ENCODE measurements around the gene SLC6A9.

Gene SLC6A9

DNA sequence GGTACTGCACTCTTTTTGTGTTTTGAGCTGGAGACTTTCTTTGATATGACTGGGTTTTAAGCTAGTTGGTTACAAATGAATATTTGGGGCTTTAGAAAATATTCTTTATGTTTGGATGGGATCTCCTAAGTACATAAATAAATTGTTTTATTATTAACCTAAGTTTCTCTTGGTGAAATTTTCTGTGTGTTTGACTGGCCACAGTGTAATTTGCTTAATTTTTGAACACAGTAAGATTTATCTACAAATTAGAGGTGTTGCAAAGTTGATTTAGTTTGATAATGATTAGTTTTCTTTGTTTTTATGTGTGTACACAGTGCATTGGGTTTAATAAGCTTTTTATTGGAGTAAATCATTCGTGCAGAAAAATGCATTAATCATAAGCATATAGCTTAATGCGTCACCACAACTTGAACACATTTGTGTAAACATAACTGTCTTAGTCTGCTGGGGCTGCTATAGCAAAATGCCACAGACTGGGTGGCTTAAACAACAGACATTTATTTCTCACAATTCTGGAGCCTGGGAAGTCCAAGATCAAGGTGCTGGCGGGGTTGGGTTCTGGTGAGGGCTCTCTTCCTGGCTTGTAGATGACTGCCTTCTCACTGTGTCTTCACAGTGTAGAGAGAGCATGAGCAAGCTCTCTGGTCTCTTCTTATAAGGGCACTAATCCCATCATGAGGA lies 17.4 kb upstream of the SLC6A9 start:
- DNase-seq (ENCODE audit: low spot score) = no peak

- DNase-seq (ENCODE audit: low spot score) = no peak
Measured at GRCh38 chr1:44047131-44047530, 15.9 kb upstream of the SLC6A9 start.

DNA sequence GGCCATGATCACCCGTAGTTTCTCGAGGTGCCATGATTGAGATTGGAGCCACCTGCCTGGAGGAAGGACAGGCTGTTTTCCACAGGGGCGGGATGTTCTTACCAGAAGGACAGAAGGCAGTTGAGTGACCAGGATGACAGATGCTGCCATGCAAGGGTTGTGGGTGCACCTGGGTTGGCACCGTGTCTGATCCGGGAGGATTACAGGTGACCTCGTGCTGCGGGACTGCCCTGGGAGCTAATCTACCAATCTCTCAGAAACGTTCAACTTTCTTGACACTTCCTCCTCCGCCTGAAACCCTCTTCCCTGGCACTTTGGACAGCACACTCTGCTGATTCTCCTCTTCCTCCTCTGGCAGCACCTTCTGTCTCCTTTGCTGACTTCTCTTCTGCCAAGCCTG lies 13.8 kb upstream of the SLC6A9 start:
- no peak for DNase-seq (ENCODE audit: low spot score)

DNA sequence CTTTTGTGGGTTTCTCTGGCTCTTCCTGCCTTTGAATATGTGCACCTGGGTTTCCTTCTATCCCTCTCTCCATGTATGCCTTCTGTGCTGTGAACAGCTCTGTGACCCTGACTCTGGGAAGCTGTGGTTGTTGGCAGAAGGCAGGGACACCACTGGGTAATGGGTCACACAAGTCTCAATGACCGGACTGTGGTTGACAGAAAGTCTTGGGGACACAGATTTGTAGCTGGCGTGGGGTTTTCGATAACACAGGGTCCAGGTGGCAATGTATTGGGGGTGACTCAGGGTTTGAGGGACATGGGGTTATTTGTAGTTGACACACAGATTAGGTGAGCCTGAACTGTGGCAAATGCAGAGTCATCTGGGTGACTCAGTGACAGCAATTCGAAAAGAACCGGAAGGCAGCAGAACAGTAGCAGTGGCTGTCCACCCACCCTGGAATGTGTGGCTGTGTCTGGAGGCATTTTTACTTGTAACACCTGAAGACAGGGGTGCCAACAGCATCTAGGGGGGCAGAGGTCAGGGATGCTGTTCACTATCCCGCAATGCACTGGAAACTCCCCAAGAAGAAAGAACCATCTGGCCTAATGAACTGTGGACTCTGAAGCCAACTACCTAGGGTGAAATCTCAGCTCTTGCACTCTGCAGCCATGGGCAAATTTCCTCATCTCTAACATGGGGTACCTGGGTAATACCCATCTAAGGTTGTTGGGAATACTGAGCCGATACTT lies 13.0 kb upstream of the SLC6A9 start:
- no peak for DNase-seq (ENCODE audit: low spot score)

GRCh38 chr1:44043176-44044070 lies 12.2 kb upstream of the SLC6A9 start:
- no peak for DNase-seq (ENCODE audit: low spot score)

DNA sequence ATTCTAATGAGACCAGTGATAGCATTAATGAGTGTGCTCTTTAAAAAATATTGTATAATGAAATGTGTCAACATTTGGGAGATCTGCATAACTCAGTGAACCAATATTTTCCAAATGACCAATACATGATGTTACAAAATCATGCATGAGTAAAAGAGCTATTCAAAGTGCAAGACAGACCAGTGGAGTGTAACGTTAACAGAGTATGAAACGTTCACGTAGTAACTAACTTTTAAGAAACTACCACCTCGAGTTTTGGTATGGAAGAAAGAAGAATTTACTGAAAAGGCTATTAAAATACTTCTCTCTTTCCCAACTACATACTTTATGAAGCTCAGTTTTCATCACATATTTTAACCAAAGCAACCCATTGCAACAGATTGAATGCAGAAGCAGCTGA lies 9.6 kb upstream of the SLC6A9 start:
- no peak for DNase-seq (ENCODE audit: low spot score)

GRCh38 chr1:44040418-44040817 lies 9.2 kb upstream of the SLC6A9 start:
- DNase-seq (ENCODE audit: low spot score) = no peak

DNA sequence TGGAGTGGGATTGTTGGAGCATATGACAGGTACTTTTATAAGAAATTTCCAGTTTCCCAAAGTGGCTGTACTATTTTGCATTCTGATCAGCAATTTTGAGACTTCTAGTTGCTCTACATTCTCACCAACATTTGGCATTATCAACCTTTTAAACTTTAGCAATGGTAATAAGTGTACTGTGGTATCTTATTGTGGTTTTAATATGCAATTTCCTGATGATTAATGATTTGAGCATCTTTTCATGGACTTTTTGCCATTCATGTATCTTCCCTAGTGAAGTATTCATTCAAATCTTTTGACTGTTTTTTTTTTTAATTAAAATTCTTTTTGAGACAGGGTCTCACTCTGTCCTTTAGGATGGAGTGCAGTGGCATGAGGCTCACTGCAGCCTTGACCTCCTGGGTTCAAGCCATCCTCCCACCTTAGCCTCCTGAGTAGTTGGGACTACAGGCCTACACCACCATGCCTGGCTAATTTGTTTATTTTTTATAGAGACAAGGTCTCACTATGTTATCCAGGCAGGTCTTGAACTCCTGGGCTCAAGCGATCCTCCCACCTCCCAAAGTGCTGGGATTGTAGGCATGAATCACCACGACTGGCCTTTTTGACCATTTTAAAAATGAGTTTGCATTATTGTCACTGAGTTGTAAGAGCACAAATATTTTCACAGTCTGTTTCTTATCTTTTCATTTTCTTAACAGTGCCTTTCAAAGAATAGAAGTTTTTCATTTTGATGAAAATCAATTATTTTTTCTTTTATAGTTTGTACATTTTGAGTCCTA lies 7.8 kb upstream of the SLC6A9 start:
- DNase-seq (ENCODE audit: low spot score) = no peak

DNA sequence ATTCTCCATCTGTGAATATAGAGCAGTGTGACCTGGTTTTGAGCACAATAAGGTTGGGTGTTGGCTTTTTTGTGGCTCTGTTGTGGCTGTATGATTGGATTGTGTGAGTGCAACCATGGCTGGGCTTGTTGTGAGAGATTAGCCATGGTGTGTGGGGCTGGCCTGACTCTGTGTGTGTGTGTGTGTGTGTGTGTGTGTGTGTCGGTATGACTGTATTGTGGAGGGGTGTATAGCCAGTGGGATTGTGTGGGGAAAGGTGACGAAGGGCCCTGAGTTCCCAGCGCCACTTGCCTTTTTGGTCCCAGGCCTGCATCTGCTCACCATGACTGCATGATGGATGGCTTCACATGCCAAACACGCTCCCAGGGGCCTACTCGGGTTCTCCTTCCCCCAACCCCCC lies 5.9 kb upstream of the SLC6A9 start:
- no peak for DNase-seq (ENCODE audit: low spot score)

GRCh38 chr1:44036409-44037139 lies 5.3 kb upstream of the SLC6A9 start:
- peak; percentile 60 for DNase-seq (ENCODE audit: low spot score)

DNA sequence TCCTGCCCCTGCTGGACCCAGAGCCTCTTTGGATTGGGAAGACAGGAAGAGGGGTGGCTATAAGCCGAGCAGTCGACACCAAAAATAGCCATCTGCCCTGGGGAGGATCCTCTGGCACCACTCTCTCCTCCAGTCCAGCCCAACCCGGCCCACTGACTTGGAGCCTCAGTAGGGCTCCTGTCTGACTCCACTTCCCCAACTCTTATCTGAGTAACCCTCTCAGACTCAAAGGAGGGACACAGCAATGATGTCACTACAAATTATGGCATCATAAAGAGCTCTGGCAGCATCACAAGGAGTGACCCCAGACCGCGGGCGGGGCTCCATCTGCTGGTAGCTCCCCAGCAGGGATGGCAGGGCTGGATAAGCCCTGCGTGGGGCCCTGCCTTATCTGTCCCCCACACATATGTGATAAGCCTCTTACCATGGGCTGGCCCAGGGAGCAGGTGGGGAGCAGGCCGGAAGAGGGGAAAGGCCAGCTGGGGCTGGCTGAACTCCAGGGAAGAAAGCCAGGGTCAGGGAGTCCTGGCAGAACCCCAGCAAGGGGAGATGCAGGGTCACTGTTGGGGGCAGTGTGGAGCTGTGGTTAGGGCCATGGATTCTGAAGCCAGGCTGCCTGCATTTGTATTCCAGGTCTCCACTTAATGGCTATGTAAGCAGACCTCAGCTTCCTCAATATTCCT lies 4.6 kb upstream of the SLC6A9 start:
- no peak for DNase-seq (ENCODE audit: low spot score)

DNA sequence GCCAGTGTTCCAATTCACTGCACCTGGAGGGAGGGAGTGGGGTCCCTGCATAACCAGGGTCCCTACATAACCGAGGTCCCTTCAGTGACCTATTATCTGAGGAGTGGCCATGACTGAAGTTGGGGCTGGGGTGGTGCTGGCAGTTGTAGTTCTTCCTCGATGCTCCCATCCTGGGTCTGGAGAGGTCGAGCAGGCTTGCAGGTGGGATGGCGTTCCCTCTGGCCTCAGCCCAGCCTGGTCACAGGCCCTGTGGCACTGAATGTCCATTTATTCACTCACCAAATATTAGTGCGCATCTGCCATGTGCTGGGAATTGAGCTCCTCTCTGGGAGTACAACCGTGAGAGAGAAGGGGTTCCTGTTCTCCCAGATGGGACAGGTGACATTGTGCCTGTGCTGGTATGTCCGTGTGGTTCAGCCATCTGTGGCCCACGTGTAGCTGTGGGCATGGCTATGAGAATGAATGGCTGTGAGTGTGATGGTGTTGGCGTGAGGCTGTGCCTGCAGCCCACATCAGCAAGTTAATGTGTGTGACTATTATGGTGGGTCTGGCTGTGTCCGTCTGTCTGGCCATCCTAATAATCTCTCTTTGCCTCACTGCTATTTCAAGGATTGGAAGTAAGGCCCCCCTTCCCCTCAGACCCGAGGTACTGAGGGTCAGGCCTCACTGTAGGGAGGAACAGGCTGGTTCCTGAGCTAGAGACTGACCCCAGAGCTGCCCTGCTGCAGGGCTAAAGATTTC lies 3.9 kb upstream of the SLC6A9 start:
- no peak for DNase-seq (ENCODE audit: low spot score)

DNA sequence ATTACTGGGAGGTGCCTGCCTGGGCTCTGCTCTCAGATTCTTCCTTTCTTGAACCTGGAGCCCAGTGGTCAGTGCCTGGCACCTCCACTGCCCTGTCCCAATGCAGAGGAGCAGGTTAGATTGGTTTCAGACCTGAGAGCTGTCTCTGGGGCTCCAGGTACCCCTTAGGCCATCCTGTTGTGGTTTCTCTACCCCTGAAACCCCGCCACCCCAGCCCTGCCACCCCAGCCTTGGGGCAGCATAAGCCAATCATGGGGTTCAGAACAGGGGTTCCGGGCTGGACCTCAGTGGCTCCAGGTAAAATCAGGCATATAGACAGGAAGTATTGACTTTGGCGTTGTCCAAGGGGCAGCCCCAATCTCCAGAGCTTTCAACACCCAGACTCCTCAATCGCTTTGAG lies 3.2 kb upstream of the SLC6A9 start:
- DNase-seq (ENCODE audit: low spot score) = no peak

GRCh38 chr1:44033756-44034155 lies 2.5 kb upstream of the SLC6A9 start:
- DNase-seq (ENCODE audit: low spot score) = no peak

DNA sequence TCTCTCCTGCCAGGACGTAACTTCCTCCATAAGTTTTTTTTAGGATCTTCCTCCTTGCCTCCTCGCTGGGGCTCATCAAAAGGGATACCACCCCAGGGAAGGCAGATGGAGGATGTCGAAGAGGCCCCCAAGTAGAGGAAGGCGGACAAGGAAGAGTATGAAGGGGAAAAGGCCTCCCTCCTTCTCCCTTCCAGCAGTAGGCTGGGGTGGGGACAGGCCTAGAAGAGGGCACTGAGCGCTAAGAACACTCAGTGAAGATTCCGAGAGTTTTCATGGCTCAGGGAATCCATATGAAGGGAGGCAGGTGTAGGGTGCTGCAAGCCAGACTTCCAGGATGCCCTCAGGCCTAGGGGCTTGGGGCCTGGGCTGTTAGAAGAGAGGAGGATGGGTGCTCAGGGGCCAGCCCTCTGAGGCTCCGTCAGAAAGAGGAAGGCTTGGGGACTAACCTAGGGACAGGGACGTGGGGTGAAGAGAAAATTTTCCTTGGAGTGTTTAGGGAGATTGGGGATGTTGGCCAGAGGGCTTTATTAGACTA lies 1.8 kb upstream of the SLC6A9 start:
- DNase-seq (ENCODE audit: low spot score) = no peak

DNA sequence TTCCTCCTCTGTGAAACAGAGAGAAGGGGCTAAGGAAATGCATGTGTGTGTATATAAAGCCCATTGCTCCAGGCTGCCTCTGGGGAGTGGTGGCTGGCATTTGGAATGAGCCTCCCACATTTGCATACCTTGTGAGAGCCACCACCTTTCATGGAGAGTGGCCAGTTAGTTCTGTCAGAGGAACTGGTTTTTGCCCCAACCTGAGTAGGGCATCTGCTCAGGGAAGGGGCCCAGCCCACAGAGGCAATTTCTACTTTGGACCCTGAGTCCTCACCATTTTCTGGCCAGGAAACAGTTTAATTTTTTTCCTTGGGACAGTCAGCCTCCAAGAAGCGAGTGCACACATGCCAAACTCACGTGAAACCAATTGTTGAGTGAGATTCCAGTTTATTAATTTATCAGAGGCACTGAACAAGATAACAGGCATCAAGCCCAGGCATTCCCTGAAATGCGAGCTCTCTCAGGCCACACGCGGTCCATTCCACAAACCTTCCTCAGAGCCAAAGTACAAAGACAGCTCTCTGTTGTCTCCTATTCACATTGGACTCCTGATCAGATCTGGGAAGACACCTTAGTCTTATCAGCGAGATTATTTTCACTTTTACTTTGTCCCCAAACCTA lies 1.0 kb upstream of the SLC6A9 start:
- no peak for DNase-seq (ENCODE audit: low spot score)

DNA sequence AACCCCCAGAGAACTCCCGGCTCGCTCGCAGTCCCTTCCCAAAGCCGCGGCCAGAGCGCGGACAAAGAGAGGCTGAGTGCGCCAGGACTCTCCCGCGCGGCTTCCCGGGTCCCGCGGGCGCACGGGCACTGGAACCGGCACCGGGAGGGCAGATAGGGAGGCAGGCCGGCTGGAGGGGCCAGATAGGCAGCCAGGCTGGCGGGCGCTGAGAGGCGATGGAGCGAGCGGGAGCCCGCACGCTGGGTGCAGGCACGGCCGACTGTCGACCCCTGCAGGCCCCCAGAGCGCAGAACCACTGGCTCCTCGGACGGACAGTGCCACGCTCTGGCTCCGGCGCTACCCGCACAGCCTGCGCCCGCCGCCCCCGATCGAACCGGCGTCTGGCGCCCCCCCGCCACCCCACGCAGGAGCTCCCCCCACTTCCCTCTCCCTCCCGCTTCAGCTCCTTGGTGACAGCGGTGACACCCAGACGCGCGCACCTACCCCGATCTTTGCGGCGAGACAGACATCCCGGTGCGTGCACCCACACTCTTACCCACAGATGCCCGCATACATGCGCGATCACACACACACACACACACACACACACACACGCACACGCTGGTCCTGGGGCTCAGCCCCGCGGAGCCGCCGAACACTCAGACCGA lies 534 bp downstream of the SLC6A9 start:
- peak; percentile 55 for DNase-seq (ENCODE audit: low spot score)

GRCh38 chr1:44029911-44030604 lies 1.2 kb downstream of the SLC6A9 start:
- DNase-seq (ENCODE audit: low spot score) = peak; percentile 87
